ENCODE results near the gene AMMECR1. TPM values are rescaled to one million over a fixed set of nuclear protein-coding genes. Genes with fewer than 3 reads are reported as not detected.

Gene AMMECR1
- total and polyA plus RNA-seq, 2 of the 8 experiments (the other 6 are each of a cell fraction or from before 2014, with no cell fraction given): 10.2 to 21.2 TPM

DNA sequence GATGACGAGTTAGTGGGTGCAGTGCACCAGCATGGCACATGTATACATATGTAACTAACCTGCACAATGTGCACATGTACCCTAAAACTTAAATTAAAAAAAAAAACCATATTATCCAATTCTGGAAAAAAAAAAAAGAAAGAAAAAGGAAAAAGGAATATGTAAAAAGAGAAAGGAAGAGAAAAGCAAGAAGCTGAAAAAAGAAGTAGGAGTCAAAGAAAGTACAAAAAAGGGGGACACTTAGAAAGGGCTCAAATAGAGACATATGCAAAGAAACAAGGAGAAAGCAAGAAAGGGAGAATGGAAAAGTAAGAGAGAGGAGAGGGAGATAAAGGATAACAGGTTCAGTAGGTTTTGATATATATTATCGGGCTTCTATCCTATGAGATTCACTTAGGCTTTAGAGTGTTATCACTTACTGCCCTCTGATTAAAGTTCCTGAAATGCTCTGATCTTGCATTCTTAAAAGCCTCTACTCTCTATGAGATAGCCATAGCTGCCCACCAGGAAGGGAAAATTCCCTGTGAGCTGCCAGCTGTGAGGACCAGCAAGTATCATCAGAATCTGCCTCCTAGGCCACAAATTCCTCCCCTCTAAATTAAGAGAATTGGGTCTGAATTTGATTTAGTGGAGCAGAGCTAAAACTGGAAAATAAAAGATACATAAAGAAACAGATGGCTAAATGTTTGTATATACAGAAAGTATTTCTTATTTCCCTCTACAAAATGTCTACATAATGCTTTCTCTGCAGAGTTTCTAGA is 95.2 kb downstream of the AMMECR1 start:
- H3K9ac ChIP-seq (replicated peaks in 1 of 4; ENCODE audit: extremely low read depth in 1 of 4, low read depth in 3 of 4, low read length in 3 of 4): no peak overlapping the region
- no peak overlapping the region for H2BK12ac ChIP-seq (ENCODE audit: low read depth, low read length)
- H4K8ac ChIP-seq (ENCODE audit: extremely low read depth, insufficient read depth, low read length): no peak overlapping the region
- H3K36me3 ChIP-seq (ENCODE audit: control insufficient read depth in 2 of 4, insufficient read depth in 4 of 4, low read length in 3 of 4): no peaks in the 10 kb centered on the region
- 69% methylated on average over 1 of the region's 2 CpGs; no CpG with 5 or more reads in 1 of the 2 experiments for WGBS, 2 experiments (ENCODE audit: extremely low coverage in 1 of 2, insufficient coverage in 1 of 2, insufficient read length in 1 of 2, insufficient replicate concordance in 2 of 2, low coverage in 1 of 2, low lambda C conversion rate in 2 of 2, missing lambda C conversion rate in 1 of 2)
- TF ChIP-seq HDAC2 (IDR thresholded peaks at IDR 0.05; ENCODE audit: borderline replicate concordance in 1 of 2, low read depth in 2 of 2, low read length in 2 of 2): no peak
- TF ChIP-seq CBX5 (IDR thresholded peaks at IDR 0.05; ENCODE audit: low read depth, low read length): no peak
- TF ChIP-seq, protein P1, sequence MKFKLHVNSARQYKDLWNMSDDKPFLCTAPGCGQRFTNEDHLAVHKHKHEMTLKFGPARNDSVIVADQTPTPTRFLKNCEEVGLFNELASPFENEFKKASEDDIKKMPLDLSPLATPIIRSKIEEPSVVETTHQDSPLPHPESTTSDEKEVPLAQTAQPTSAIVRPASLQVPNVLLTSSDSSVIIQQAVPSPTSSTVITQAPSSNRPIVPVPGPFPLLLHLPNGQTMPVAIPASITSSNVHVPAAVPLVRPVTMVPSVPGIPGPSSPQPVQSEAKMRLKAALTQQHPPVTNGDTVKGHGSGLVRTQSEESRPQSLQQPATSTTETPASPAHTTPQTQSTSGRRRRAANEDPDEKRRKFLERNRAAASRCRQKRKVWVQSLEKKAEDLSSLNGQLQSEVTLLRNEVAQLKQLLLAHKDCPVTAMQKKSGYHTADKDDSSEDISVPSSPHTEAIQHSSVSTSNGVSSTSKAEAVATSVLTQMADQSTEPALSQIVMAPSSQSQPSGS (IDR thresholded peaks at IDR 0.05; ENCODE audit: low read length): no peak
- TF ChIP-seq, protein P2, sequence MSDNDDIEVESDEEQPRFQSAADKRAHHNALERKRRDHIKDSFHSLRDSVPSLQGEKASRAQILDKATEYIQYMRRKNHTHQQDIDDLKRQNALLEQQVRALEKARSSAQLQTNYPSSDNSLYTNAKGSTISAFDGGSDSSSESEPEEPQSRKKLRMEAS (IDR thresholded peaks at IDR 0.05): no peak
- TF ChIP-seq SP2 (IDR thresholded peaks at IDR 0.05; ENCODE audit: low read length): no peak
- TF ChIP-seq HDAC6 (IDR thresholded peaks at IDR 0.05; ENCODE audit: low read depth, low read length): no peak
- no peak for TF ChIP-seq NANOG (IDR thresholded peaks at IDR 0.05; ENCODE audit: insufficient read depth, low read depth, low read length, poor library complexity, severe bottlenecking)
- no peak for TF ChIP-seq CREB1 (IDR thresholded peaks at IDR 0.05)
- no peak for TF ChIP-seq EZH2 (IDR thresholded peaks at IDR 0.05; ENCODE audit: low read depth, low read length, severe bottlenecking)
- no peak for TF ChIP-seq KDM5A (IDR thresholded peaks at IDR 0.05; ENCODE audit: low read length)
- H3K4ac ChIP-seq (replicated peaks; ENCODE audit: insufficient read length, low read depth, low read length): no peak overlapping the region
- H2BK15ac ChIP-seq (ENCODE audit: low read length): no peak overlapping the region
- no peak overlapping the region for H3K18ac ChIP-seq (ENCODE audit: extremely low read depth, low read length)
- CTCF ChIA-PET (ENCODE audit: partially characterized antibody): no interaction called here
- H2BK120ac ChIP-seq (replicated peaks; ENCODE audit: low read depth, low read length): no peak overlapping the region
- no peak overlapping the region for H2BK20ac ChIP-seq (ENCODE audit: low read length)
- DNase-seq (ENCODE audit: low read depth in 1 of 2, low spot score in 2 of 2) (no peak), FAIRE-seq (no peak)
- H3K4me1 ChIP-seq (replicated peaks in 1 of 4; ENCODE audit: control insufficient read depth in 3 of 4, insufficient read depth in 4 of 4, low read length in 3 of 4): no peaks in the 10 kb centered on the region; a peak in 1 of 7 replicates
- no peaks in the 10 kb centered on the region for H3K79me1 ChIP-seq (ENCODE audit: low read depth, low read length)
- H3K56ac ChIP-seq (replicated peaks; ENCODE audit: insufficient read length, low read depth, low read length): no peak overlapping the region
- H4K20me1 ChIP-seq (replicated peaks in 1 of 2; ENCODE audit: control insufficient read depth in 1 of 2, insufficient read depth in 2 of 2, low read length in 2 of 2): no peaks in the 10 kb centered on the region
- no peak overlapping the region for H3K27ac ChIP-seq (ENCODE audit: low read depth, low read length)
- H4K91ac ChIP-seq (replicated peaks; ENCODE audit: insufficient read length, low read length): no peak overlapping the region
- H3K27me3 ChIP-seq (replicated peaks in 1 of 4; ENCODE audit: control insufficient read depth in 3 of 4, extremely low read depth in 1 of 4, insufficient read depth in 3 of 4, low read length in 3 of 4): no peaks in the 10 kb centered on the region
- no peaks in the 10 kb centered on the region for H3K9me3 ChIP-seq (ENCODE audit: insufficient read depth in 2 of 2, low read depth in 1 of 2, low read length in 1 of 2)
- H3K23me2 ChIP-seq (ENCODE audit: low read depth, low read length): no peaks in the 10 kb centered on the region
- no peaks in the 10 kb centered on the region for H3K79me2 ChIP-seq (ENCODE audit: control insufficient read depth in 1 of 2, insufficient read depth in 2 of 2, low read length in 2 of 2)
- no peak overlapping the region for H3K4me2 ChIP-seq (ENCODE audit: insufficient read depth in 1 of 2, low read depth in 2 of 2, low read length in 2 of 2)
- H3K23ac ChIP-seq (ENCODE audit: insufficient read length): no peak overlapping the region
- no peak overlapping the region for H2AK5ac ChIP-seq (ENCODE audit: low read depth, low read length)
- no peak overlapping the region for H4K5ac ChIP-seq (ENCODE audit: insufficient read length, low read depth, low read length)
- POLR2A ChIA-PET (ENCODE audit: partially characterized antibody): no interaction called here
- H2AFZ ChIP-seq (ENCODE audit: low read length): no peak overlapping the region
- no peak overlapping the region for H2BK5ac ChIP-seq (ENCODE audit: low read depth, low read length)
- no peak overlapping the region for H3K14ac ChIP-seq (ENCODE audit: insufficient read length)
- H3K4me3 ChIP-seq (ENCODE audit: extremely low read depth in 1 of 4, insufficient read depth in 2 of 4, low read depth in 3 of 4, low read length in 4 of 4): no peak overlapping the region
